ENCODE measurements around the gene GNAO1. TPM values are rescaled to one million over a fixed set of nuclear protein-coding genes. Genes with fewer than 3 reads are reported as not detected.
A peak's percentile ranks its signal among the peaks of the same experiment; 100 is the strongest.

GNAO1 gene
- total RNA-seq, 1 donor = under 0.01 TPM

GRCh38 chr16:56244612-56245011 is 53.3 kb downstream of the GNAO1 start:
- no peak for TF ChIP-seq CTCF (IDR thresholded peaks at IDR 0.05; ENCODE audit: insufficient read depth, low read depth, low read length)
- DNase-seq (ENCODE audit: low read depth) = no peak
- H3K4me3 ChIP-seq (ENCODE audit: low read depth, low read length) = no peak overlapping the region

- H3K4me3 ChIP-seq (ENCODE audit: low read depth, low read length) = no peak overlapping the region
- no peak for DNase-seq (ENCODE audit: low read depth)
- TF ChIP-seq CTCF (IDR thresholded peaks at IDR 0.05; ENCODE audit: insufficient read depth, low read depth, low read length) = no peak
Measured at GRCh38 chr16:56245197-56245596, 53.9 kb downstream of the GNAO1 start.

- H3K4me3 ChIP-seq (ENCODE audit: low read depth, low read length) = no peak overlapping the region
- no peak for TF ChIP-seq CTCF (IDR thresholded peaks at IDR 0.05; ENCODE audit: insufficient read depth, low read depth, low read length)
- DNase-seq (ENCODE audit: low read depth) = peak; percentile 68
Measured at GRCh38 chr16:56246051-56246817, 54.9 kb downstream of the GNAO1 start.

- DNase-seq (ENCODE audit: low read depth) = no peak
- H3K4me3 ChIP-seq (ENCODE audit: low read depth, low read length) = no peak overlapping the region
- no peak for TF ChIP-seq CTCF (IDR thresholded peaks at IDR 0.05; ENCODE audit: insufficient read depth, low read depth, low read length)
Measured at GRCh38 chr16:56247018-56247417, 55.7 kb downstream of the GNAO1 start.

- DNase-seq (ENCODE audit: low read depth) = no peak
- TF ChIP-seq CTCF (IDR thresholded peaks at IDR 0.05; ENCODE audit: insufficient read depth, low read depth, low read length) = no peak
- H3K4me3 ChIP-seq (ENCODE audit: low read depth, low read length) = no peak overlapping the region
Measured at GRCh38 chr16:56247808-56248207, 56.5 kb downstream of the GNAO1 start.

GRCh38 chr16:56252835-56253234 is 61.5 kb downstream of the GNAO1 start:
- H3K4me3 ChIP-seq (ENCODE audit: low read depth, low read length) = no peak overlapping the region
- no peak for DNase-seq (ENCODE audit: low read depth)
- no peak for TF ChIP-seq CTCF (IDR thresholded peaks at IDR 0.05; ENCODE audit: insufficient read depth, low read depth, low read length)

- no peak overlapping the region for H3K4me3 ChIP-seq (ENCODE audit: low read depth, low read length)
- no peak for TF ChIP-seq CTCF (IDR thresholded peaks at IDR 0.05; ENCODE audit: insufficient read depth, low read depth, low read length)
- DNase-seq (ENCODE audit: low read depth) = no peak
Measured at GRCh38 chr16:56255904-56256303, 64.6 kb downstream of the GNAO1 start.

All from fibroblast of villous mesenchyme (primary cell).